GM20000 (cell line): ENCODE results near the gene NAIP.
"Not testable (repeated sequence)": the region's sequence is repeated elsewhere in the genome, so short reads cannot be mapped to it uniquely, and the experiment has no call there.

Source experiments
- DNase-seq: peaks from one replicate; pipeline ENCODE4 v3.0.0; 2012; ENCODE audit warnings: low spot score
- TF ChIP-seq, protein P1 (sequence below): IDR thresholded peaks from 2 replicates; pipeline ENCODE4 v1.5.1; 2012; ENCODE audit warnings: mild to moderate bottlenecking, control low read depth; ENCODE audit errors: extremely low read depth, missing control alignments

NAIP gene, protein sequence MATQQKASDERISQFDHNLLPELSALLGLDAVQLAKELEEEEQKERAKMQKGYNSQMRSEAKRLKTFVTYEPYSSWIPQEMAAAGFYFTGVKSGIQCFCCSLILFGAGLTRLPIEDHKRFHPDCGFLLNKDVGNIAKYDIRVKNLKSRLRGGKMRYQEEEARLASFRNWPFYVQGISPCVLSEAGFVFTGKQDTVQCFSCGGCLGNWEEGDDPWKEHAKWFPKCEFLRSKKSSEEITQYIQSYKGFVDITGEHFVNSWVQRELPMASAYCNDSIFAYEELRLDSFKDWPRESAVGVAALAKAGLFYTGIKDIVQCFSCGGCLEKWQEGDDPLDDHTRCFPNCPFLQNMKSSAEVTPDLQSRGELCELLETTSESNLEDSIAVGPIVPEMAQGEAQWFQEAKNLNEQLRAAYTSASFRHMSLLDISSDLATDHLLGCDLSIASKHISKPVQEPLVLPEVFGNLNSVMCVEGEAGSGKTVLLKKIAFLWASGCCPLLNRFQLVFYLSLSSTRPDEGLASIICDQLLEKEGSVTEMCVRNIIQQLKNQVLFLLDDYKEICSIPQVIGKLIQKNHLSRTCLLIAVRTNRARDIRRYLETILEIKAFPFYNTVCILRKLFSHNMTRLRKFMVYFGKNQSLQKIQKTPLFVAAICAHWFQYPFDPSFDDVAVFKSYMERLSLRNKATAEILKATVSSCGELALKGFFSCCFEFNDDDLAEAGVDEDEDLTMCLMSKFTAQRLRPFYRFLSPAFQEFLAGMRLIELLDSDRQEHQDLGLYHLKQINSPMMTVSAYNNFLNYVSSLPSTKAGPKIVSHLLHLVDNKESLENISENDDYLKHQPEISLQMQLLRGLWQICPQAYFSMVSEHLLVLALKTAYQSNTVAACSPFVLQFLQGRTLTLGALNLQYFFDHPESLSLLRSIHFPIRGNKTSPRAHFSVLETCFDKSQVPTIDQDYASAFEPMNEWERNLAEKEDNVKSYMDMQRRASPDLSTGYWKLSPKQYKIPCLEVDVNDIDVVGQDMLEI (N-terminal part only)

DNA sequence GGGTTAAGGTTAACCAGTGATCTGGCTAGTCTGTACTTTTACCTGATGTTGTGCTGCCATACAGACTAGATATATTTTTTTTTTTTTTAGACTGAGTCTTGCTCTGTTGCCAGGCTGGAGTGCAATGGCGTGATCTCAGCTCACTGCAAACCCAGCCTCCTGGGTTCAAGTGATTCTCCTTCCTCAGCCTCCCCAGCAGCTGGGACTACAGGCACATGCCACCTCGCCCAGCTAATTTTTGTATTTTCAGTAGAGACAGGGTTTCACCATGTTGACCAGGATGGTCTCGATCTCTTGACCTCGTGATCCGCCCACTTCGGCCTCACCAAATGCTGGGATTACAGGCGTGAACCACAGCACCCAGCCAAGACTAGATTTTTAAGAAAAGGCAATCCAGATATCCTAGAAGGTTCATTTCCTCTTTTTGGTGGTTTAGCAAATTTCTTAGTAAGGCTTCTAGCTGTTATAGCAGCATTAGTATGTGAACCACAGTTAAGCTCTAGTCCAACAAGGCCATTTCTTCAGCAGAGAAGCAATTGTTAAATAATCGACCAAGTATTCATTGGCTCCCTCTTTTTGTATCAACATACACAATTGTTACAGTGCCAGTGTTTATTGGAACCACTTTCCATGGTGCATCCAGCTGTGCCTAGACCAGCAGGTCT lies at the start of gene NAIP:
Gene NAIP, minus strand, starts transcription at position 51 of the 665 bp plus-strand sequence. CDS start 12,424 bp downstream, outside the sequence.
- DNase-seq = not testable (repeated sequence)

DNA sequence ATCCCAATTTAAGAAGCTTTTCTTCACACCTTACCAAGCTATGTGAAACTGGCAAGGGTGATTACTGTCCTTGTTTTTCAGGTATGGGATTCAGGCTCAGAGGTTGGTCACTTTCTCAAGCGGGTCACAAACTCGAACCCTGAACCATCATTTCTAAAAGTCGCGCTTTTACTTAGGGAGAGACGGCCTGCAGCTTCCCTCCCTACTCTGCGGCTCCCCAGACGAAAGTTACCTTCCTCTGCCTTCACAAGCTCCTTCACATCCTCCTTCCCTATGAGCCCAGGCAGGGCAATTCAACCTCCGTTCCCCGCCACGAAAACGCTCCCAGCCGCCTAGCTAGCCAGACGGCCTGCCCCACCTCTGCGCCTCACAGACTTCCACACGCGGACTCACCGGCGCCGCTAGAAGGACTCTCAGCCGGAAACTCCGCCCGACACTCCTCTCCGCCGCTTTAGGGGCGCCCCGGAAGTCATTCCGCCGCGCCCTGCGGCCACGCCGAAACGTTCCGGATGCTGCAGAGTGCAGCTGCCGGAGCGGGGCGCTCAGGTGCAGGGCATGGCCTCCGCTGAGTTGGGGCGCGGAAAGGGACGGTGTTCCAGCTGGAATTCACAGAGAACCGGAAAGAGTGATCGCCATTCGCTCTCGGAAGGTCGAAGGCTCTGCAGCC lies 42.3 kb upstream of the NAIP start, which contains the start of gene GTF2H2:
Gene GTF2H2, minus strand, starts transcription at position 415 of the 667 bp plus-strand sequence. CDS start 4,913 bp downstream, outside the sequence.
- not testable (repeated sequence) for DNase-seq

- DNase-seq = not testable (repeated sequence)
Observed at GRCh38 chr5:71061322-71061721, 36.2 kb upstream of the NAIP start.

DNA sequence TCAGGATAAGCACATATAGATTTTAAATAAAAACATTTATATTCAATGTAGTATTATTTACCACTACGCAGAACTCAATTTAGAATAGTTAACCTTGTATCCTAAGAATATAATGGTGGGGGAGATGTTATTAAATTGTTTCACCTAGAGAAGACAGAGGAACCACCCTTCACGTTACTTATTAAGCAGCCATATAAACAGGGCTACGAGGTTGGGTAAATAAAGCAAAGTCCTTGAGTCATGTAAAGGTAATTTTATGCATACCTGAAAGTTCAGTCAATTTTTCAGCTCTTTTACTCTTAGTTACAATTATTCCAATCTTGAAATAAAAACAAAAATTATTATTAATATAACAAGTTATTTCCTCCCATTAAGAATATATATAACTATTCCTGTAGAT lies 34.3 kb upstream of the NAIP start:
- not testable (repeated sequence) for DNase-seq

GRCh38 chr5:71044808-71045207 lies 19.7 kb upstream of the NAIP start:
- not testable (repeated sequence) for DNase-seq

DNA sequence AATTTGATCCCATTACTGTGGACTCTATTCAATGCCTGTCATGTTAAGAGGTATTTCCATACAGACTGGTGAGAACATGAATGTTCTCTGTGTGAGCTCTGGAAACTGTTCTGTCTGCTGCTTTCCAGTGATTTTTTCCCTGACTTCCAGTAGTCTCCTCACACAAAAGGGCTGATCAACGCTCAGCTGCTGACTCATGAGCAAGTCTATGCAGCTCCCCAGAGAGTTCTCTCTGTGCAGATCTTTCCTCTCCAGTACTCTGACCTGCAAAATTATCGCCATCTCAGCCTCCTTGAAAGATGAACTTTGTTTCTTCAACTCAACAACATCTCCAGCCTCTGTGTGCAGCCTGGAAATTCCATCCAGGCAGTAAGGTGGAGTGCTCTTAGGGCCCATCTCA lies 19.0 kb upstream of the NAIP start:
- DNase-seq = not testable (repeated sequence)

DNA sequence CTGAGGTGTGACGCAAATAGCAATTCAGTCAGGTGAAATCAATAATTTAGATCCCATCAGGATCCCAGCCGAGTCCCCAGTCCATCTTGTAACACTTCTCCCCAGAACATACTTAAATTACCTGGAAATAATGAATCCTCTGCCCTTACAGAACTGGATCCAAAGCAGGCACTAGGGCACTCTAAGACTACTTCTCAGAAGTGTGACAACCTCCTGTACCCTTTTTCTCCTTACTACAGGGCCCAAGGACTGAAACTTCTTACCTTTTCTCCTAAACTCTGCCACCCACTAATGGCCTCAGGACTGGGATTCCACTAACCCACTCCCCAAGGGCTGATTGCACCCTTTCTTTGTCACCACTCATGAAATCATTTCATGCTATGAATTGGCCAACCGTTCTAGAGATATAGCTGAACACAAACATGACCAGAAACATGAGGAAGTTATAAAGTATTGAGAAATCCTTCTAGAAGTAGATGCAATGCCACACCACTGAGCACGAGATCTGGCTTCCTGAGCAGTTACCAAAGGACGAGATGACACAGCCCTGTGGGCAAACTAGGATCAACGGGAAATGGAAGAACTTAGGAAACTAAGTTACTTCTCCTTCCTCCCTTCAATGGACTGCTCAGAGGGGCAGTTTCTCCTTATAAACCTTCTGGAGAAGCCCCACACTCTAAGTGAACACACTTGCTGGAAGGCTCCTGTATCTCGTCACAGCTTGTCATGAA lies 6.1 kb upstream of the NAIP start:
- not testable (repeated sequence) for DNase-seq

- DNase-seq = not testable (repeated sequence)
Observed at GRCh38 chr5:71020643-71021042, 4.5 kb downstream of the NAIP start.

GRCh38 chr5:71018376-71019005 lies 6.6 kb downstream of the NAIP start:
- not testable (repeated sequence) for DNase-seq

- no peak for DNase-seq
- TF ChIP-seq, protein P1, sequence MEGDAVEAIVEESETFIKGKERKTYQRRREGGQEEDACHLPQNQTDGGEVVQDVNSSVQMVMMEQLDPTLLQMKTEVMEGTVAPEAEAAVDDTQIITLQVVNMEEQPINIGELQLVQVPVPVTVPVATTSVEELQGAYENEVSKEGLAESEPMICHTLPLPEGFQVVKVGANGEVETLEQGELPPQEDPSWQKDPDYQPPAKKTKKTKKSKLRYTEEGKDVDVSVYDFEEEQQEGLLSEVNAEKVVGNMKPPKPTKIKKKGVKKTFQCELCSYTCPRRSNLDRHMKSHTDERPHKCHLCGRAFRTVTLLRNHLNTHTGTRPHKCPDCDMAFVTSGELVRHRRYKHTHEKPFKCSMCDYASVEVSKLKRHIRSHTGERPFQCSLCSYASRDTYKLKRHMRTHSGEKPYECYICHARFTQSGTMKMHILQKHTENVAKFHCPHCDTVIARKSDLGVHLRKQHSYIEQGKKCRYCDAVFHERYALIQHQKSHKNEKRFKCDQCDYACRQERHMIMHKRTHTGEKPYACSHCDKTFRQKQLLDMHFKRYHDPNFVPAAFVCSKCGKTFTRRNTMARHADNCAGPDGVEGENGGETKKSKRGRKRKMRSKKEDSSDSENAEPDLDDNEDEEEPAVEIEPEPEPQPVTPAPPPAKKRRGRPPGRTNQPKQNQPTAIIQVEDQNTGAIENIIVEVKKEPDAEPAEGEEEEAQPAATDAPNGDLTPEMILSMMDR = no peak
Observed at GRCh38 chr5:71014176-71014575, 11.0 kb downstream of the NAIP start.

DNA sequence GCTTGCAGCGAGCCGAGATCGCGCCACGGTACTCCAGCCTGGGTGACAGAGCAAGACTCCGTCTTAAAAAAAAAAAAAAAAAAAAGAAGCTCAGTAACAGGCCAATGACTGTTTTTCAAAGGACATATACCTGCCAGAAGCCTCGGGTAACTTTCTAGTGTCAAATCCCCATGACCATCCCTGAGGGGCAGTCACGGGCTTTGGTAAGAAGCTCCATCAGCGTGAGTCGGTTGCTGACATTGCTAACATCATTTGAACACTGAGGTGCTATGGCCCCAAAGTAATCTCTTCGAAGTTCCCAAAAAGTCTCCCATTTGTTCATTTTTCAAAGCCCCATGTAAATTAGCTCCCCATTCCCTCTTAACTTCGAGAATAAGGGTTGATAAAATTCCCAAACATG lies 11.6 kb downstream of the NAIP start:
- no peak for DNase-seq
- TF ChIP-seq, protein P1 = no peak
